Spinal cord (tissue), 10 donors: ENCODE measurements around the gene RAPGEF4. TPM values are rescaled to one million over a fixed set of nuclear protein-coding genes. Genes with fewer than 3 reads are reported as not detected.

Experiments
- DNase-seq, 6 donors: peaks; one replicate each; pipeline versions ENCODE4 v3.0.0 to v3.0.0-alpha.2; 2013 to 2015; ENCODE audit warnings: low spot score in 6 of 6, low read depth in 4 of 6
- H3K27ac ChIP-seq: one replicate; pipeline ENCODE4 v1.5.1; 2013; ENCODE audit warnings: low read depth, low read length, control low read depth
- H3K27me3 ChIP-seq: one replicate; pipeline ENCODE4 v1.6.1; 2013; ENCODE audit warnings: low read length; ENCODE audit not compliant: control insufficient read depth, insufficient read depth
- H3K36me3 ChIP-seq: one replicate; pipeline ENCODE4 v1.6.1; 2013; ENCODE audit warnings: low read length; ENCODE audit not compliant: control insufficient read depth, insufficient read depth
- H3K4me1 ChIP-seq: one replicate; pipeline ENCODE4 v1.6.1; 2013; ENCODE audit warnings: low read length; ENCODE audit not compliant: control insufficient read depth, insufficient read depth
- H3K4me3 ChIP-seq: one replicate; pipeline ENCODE4 v1.5.1; 2013; ENCODE audit warnings: low read depth, low read length, control low read depth
- H3K9me3 ChIP-seq: one replicate; pipeline ENCODE4 v1.6.1; 2013; ENCODE audit warnings: low read length; ENCODE audit not compliant: control insufficient read depth, insufficient read depth
- WGBS: methylation state at CpG from one replicate; pipeline ENCODE4 v1.1.5; 2013; ENCODE audit warnings: missing lambda C conversion rate; ENCODE audit not compliant: insufficient coverage; 5-methylcytosine and 5-hydroxymethylcytosine counted together
- polyA plus RNA-seq, 2 donors: library from polyadenylated mRNA; unstranded; fragments of 120-200 nt; gene quantifications; one replicate each; pipeline ENCODE4 v1.2.1, GENCODE V29; 2013; ENCODE audit not compliant: insufficient read length in 2 of 2
- total RNA-seq, 2 donors: library from RNA; depleted of rRNA in 1 of 2; stranded (reverse); fragments of 120-200 nt in 1 of 2; fragments of >200 nt in 1 of 2; gene quantifications; one replicate each; pipeline versions ENCODE4 v1.2.3 to v1.2.4, GENCODE V29; 2013 to 2014
- donor health status: healthy.

RAPGEF4 gene
- total and polyA plus RNA-seq, 4 donors, result 31.1 to 65.8 (median 44.4) TPM

DNA sequence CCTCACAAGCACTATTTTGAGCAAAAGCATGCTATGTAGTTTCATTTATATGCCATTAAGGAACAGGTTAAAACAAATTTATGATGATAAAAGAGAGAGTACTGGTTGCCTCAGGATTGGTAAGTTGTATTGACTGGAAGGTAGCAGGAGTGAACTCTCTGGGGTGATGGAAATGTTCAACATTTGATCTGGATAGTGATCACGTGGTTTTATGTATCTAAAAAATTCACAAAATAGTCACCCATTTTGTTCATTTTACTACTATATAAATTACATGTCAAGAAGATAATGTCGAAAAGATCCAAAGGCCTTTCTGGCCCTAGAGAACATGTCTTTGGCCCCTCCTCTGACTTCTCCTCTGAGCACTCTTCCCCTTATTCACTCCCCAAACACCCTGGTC lies 10.4 kb upstream of the RAPGEF4 start:
- Histone ChIP-seq H3K27me3 (no peaks in the 10 kb centered on the region), H3K4me3 (no peak overlapping the region), H3K9me3 (no peaks in the 10 kb centered on the region), H3K36me3 (no peaks in the 10 kb centered on the region), H3K27ac (no peak overlapping the region), H3K4me1 (peaks cover 11% of the 10 kb centered on the region)
- WGBS, result 100% methylated on average over 1 of the region's 2 CpGs
- no peak for DNase-seq

DNA sequence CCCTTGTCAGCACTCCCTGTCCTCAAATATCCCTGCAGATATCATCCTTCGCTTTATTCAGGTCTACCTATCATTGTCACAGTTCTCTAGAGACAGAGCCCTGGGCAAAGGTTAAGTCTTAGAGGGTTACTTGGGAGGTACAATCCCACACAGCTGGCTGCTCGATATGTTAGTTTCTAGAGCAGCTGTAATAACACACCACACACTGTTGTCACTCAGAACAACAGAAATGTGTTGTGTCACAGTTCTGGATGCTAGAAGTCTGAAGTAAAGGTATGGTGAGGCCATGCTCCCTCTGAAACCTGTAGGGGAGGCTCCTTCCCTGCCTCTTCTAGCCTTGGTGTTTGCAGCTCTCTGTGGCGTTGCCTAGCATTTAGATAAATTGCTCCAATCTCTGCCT lies 9.9 kb upstream of the RAPGEF4 start:
- Histone ChIP-seq H3K4me1 (peaks cover 11% of the 10 kb centered on the region), H3K27ac (no peak overlapping the region), H3K9me3 (no peaks in the 10 kb centered on the region), H3K27me3 (no peaks in the 10 kb centered on the region), H3K4me3 (no peak overlapping the region), H3K36me3 (no peaks in the 10 kb centered on the region)
- no peak for DNase-seq
- WGBS, result no CpG with 5 or more reads among the region's 3 CpGs

DNA sequence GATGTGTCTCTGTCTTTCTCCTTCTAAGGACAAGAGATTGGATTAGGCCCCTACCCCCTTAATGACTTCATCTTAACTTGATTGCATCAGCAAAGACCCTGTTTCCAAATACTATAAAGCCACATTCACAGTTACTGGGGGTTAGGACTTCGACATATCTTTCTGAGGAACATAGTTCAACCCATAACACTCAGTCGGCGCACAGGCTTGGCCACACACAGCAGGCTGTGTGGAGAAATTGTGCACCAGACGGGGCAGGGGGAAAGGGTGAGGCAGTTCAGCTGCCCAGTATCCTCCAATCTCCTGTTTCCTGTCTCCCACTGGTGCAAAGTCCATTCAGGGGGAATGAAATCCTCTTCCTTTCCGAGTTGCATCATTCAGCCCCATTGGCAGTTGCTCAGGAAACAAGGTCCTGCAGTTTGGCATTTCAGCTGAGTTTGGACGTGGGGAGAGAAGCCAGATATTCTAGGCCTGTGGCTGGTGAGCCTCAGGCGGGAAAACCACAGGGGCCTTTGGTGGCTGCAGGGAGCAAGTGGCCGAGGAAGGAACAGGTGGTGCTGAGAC lies 9.4 kb upstream of the RAPGEF4 start:
- Histone ChIP-seq H3K27ac (no peak overlapping the region), H3K4me3 (no peak overlapping the region), H3K9me3 (no peaks in the 10 kb centered on the region), H3K4me1 (peaks cover 11% of the 10 kb centered on the region), H3K36me3 (no peaks in the 10 kb centered on the region), H3K27me3 (no peaks in the 10 kb centered on the region)
- WGBS, result 45% methylated on average over 4 of the region's 8 CpGs
- DNase-seq, result peak in 3 of 6 donors; percentile 38 to 68 (median 45)

DNA sequence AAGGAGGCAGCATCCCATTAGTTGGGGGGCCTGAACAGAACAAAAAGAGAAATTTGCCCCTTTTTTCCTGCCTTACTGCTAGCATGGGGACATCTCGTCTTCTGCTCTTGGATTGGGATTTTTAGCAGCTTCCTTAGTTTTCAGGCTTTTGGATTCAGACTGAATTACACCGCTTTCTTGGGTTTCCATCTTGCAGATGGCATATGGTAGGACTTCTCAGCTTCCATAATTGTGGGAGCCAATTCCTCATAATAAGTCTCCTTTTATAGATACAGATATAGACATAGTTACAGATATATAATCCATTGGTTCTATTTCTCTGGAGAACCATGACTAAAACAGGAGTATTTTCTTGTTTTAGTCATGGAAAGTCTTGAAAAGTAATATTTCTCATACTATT lies 5.2 kb upstream of the RAPGEF4 start:
- H3K4me1 ChIP-seq, result peaks cover 17% of the 10 kb centered on the region
- peak in 1 of 6 donors; percentile 62 for DNase-seq
- H3K4me3 ChIP-seq, result no peak overlapping the region
- H3K9me3 ChIP-seq, result no peaks in the 10 kb centered on the region
- H3K36me3 ChIP-seq, result no peaks in the 10 kb centered on the region
- no peak overlapping the region for H3K27ac ChIP-seq
- no peaks in the 10 kb centered on the region for H3K27me3 ChIP-seq
- WGBS, result 60% methylated on average over 1 of the region's 2 CpGs

DNA sequence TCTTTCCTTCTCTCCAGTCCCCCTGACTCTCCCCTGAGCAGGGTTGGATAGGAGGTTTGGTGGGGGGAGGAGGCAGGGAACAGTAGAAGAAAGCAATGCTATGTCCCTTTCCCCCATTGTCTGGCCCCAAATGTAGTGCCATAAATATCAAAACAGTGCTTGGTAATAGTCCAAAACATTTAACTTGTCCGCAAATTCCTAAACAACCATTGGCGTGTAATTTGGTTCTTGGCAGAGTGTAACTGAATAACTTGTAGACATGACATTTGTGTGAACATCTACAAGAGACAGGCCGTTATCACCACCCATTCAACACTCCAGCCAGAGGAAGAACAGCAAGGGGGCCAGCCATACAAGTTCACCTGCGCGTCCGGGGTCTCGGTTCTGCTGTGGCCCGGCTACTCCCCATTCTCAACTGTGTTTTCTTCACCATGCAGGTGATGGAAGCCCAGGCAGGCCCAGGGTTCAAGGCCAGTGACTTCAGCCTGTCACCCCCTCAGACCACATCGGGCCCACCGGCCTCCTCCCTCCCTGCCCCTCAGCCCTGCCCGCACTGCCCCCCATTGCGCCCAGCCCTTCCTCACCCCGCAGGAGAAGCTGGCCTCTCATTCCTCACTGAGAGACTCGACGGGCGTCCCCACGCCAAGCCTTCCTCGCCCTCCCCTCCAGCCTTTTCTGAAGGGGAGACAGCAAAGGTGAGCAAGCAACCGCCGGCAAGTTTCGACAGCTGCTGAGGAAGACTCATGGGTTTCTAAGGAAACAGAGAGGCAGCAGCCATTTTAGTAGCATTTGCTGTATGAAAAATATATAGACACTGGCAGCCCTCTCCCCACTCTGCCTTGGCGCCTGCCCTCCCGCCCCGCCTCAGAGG lies 699 bp upstream of the RAPGEF4 start:
- H3K36me3 ChIP-seq, result no peaks in the 10 kb centered on the region
- H3K9me3 ChIP-seq, result no peaks in the 10 kb centered on the region
- H3K27me3 ChIP-seq, result no peaks in the 10 kb centered on the region
- peak overlapping the region; percentile 30 for H3K4me3 ChIP-seq
- 26% methylated on average over 17 of the region's 24 CpGs for WGBS
- H3K4me1 ChIP-seq, result peaks cover 11% of the 10 kb centered on the region
- peak in 2 of 6 donors; percentile 31 to 76 for DNase-seq
- H3K27ac ChIP-seq, result peak overlapping the region; percentile 25

- H3K4me3 ChIP-seq, result peak overlapping the region; percentile 50
- DNase-seq, result peak in 4 of 6 donors; percentile 40 to 89 (median 44)
- WGBS, result 38% methylated on average over 4 of the region's 16 CpGs
- no peaks in the 10 kb centered on the region for H3K36me3 ChIP-seq
- no peaks in the 10 kb centered on the region for H3K27me3 ChIP-seq
- peaks cover 11% of the 10 kb centered on the region for H3K4me1 ChIP-seq
- peak overlapping the region; percentile 29 for H3K27ac ChIP-seq
- H3K9me3 ChIP-seq, result no peaks in the 10 kb centered on the region
Observed at GRCh38 chr2:172736424-172737174, 954 bp downstream of the RAPGEF4 start.

DNA sequence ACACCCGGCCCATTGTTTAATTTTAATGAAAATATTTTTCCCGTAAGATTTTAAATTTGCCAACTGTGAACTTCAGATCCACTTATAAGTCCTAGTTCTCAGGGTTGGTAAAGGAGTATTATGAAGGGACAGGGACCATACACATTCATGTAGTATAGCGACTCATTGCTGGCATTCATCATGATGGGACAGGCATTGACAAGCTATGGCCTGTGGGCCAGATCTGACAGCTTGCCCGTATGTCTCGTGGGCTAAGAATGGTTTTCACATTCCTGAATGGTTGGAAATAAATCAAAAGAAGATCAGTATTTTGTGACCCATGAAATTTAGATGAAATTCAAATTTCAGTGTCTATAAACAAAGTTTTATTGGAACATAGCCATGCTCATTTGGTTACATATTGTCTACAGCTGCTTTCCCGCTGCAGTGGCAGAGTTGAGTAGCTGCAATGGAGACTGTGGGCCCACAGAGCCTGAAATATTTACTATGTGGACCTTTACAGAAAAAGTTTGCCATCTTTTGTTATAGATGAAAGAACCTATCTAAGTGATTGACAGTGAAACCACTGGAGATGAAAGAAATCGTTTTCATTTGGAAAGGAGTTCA lies 4.1 kb downstream of the RAPGEF4 start:
- Histone ChIP-seq H3K4me1 (peaks cover 11% of the 10 kb centered on the region), H3K4me3 (no peak overlapping the region), H3K27me3 (no peaks in the 10 kb centered on the region), H3K27ac (no peak overlapping the region), H3K9me3 (peaks cover 5% of the 10 kb centered on the region), H3K36me3 (no peaks in the 10 kb centered on the region)
- DNase-seq, result no peak
- 75% methylated on average over 4 of the region's 7 CpGs for WGBS

DNA sequence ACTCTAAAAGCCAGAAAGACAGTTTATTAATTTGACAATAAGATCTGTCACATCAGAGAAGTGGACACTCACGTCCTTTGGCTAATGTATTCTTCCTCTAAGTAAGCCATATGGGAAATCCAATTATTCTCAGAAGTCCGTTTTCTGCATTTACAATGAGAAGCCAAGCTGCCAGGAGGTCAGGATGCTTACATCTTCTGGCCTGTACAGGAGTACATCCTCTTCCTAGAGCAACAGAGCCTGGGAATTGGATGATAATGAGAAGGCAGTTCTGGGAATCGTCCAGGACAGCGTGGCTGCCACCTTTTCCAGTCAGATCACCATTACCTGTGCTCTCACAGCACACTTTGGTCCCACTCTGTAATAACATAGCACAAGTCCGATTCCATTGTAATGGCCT lies 5.2 kb downstream of the RAPGEF4 start:
- Histone ChIP-seq H3K36me3 (no peaks in the 10 kb centered on the region), H3K4me3 (no peak overlapping the region), H3K27me3 (no peaks in the 10 kb centered on the region), H3K4me1 (peaks cover 5% of the 10 kb centered on the region), H3K9me3 (peaks cover 8% of the 10 kb centered on the region), H3K27ac (no peak overlapping the region)
- DNase-seq, result no peak
- 86% methylated on average over 4 of the region's 5 CpGs for WGBS

- WGBS, result 61% methylated on average over 5 of the region's 9 CpGs
- H3K4me1 ChIP-seq, result no peaks in the 10 kb centered on the region
- no peak overlapping the region for H3K4me3 ChIP-seq
- peak in 1 of 6 donors; percentile 29 for DNase-seq
- H3K9me3 ChIP-seq, result peaks cover 8% of the 10 kb centered on the region
- H3K27ac ChIP-seq, result peak overlapping the region; percentile 3
- no peaks in the 10 kb centered on the region for H3K27me3 ChIP-seq
- H3K36me3 ChIP-seq, result no peaks in the 10 kb centered on the region
Observed at GRCh38 chr2:172742931-172743540, 7.4 kb downstream of the RAPGEF4 start.
